Kidney epithelial cell (primary cell): ENCODE data around the gene CELA2B. TPM values are rescaled to one million over a fixed set of nuclear protein-coding genes. Genes with fewer than 3 reads are reported as not detected.
"Not testable (repeated sequence)": the region's sequence is repeated elsewhere in the genome, so short reads cannot be mapped to it uniquely, and the experiment has no call there.

Experiments
- DNase-seq: peaks from one replicate; pipeline ENCODE4 v3.0.0-alpha.2; 2010; ENCODE audit warnings: low read depth
- H3K27me3 ChIP-seq: 2 replicates; pipeline ENCODE4 v1.6.0; 2011; ENCODE audit warnings: low read length; ENCODE audit not compliant: control insufficient read depth, insufficient read depth
- H3K36me3 ChIP-seq: 2 replicates; pipeline ENCODE4 v1.5.1; 2011; ENCODE audit warnings: low read length; ENCODE audit not compliant: control insufficient read depth, insufficient read depth
- H3K4me3 ChIP-seq: 2 replicates; pipeline ENCODE4 v1.5.1; 2011; ENCODE audit warnings: low read depth, mild to moderate bottlenecking, control low read depth, low read length
- CTCF ChIP-seq: IDR thresholded peaks from 2 replicates; pipeline ENCODE4 v1.5.1; 2011; ENCODE audit warnings: mild to moderate bottlenecking, moderate library complexity, low read length, control low read depth, inconsistent platforms; ENCODE audit not compliant: insufficient read depth, poor library complexity, severe bottlenecking
- total RNA-seq: library from RNA; depleted of rRNA; stranded (reverse); fragments of >200 nt; gene quantifications from 2 replicates; pipeline ENCODE4 v1.2.3, GENCODE V29; 2015

CELA2B gene
- total RNA-seq, 1 donor from 2014 or later, result not detected

- Histone ChIP-seq H3K4me3 (no peak overlapping the region), H3K27me3 (no peaks in the 10 kb centered on the region), H3K36me3 (no peaks in the 10 kb centered on the region)
- no peak for TF ChIP-seq CTCF
- DNase-seq, result no peak
Observed at GRCh38 chr1:15485636-15486035, 9.7 kb downstream of the CELA2B start.

DNA sequence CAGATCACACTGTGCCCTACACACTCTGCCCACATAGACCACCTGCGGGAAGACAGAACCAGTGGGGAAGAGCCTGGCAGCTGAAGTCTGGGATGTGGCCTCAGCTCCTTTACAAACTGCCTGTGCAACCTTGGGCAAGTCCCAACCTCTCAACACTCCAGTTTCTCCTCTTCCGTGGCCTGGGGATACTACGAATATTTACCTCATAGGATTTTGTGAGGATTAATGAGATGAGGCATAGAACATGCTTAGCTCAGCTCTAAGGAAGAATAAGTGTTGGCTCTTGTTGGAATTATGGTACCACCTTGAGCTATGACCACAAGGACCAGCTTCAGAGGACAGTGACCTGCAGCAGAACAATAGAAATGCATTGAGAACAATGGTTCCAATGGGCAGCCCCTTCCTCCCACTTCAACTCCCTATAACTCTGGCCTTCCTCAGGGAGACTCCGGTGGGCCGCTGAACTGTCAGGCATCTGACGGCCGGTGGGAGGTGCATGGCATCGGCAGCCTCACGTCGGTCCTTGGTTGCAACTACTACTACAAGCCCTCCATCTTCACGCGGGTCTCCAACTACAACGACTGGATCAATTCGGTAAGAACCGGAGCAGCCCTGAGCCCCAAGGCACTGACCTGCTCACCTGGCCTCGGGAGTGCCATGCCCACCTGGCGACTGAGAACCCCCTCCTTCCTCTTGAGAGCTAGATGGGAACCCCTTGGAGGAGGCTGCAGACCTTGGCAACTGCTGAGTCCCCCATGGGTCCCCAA lies 11.1 kb downstream of the CELA2B start:
- not testable (repeated sequence) for DNase-seq, H3K36me3 ChIP-seq

GRCh38 chr1:15488371-15488770 lies 12.5 kb downstream of the CELA2B start:
- DNase-seq, result no peak
- no peaks in the 10 kb centered on the region for H3K27me3 ChIP-seq
- H3K36me3 ChIP-seq, result no peaks in the 10 kb centered on the region
- TF ChIP-seq CTCF, result no peak
- no peak overlapping the region for H3K4me3 ChIP-seq

More for the DNA sequence above, 11.1 kb downstream of the CELA2B start:
- not testable (repeated sequence) for H3K27me3 ChIP-seq, H3K4me3 ChIP-seq

- TF ChIP-seq CTCF, result no peak
- no peak for DNase-seq
Observed at GRCh38 chr1:15489052-15489736, 13.3 kb downstream of the CELA2B start.

DNA sequence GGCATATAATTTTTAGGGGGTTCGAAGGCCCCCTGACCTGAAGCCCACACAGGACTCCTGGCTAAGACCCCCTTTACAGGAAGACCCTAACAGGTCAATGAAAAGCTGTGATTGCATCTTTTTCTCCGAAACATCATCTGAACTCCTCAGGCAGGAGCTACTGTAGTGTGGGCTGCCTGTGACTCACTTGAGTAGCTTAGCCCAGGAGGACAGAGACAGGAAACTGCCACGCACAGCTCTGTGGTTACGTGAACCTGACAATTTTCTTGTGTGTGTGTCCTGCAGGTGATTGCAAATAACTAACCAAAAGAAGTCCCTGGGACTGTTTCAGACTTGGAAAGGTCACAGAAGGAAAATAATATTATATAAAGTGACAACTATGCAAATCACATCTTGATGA lies 15.1 kb downstream of the CELA2B start:
- H3K36me3 ChIP-seq, H3K27me3 ChIP-seq, DNase-seq, H3K4me3 ChIP-seq: not testable (repeated sequence)

More at GRCh38 chr1:15489052-15489736, 13.3 kb downstream of the CELA2B start:
- Histone ChIP-seq H3K36me3 (no peaks in the 10 kb centered on the region), H3K4me3 (no peak overlapping the region), H3K27me3 (no peaks in the 10 kb centered on the region)

DNA sequence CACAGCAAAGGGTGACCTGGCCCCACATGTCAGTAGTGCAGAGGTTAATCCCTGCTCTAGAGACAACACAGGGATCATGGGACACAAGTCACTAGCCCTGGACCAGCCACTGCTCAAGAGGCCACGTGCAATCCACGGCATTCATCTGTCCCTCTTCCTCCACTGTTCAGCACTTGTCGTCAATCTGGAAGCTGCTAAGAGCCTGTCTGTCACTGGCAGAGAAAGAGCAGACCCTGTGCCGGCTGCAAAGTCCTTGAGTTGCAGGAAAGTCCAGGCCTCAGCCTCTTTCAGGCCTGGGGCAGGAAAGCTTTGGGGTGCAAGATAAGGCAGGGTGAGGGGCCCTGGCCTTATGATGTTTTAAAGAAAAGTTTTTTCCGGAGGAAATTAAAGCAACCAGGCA lies 16.7 kb downstream of the CELA2B start:
- H3K4me3 ChIP-seq, result no peak overlapping the region
- DNase-seq, result no peak
- no peaks in the 10 kb centered on the region for H3K36me3 ChIP-seq
- H3K27me3 ChIP-seq, result no peaks in the 10 kb centered on the region
- TF ChIP-seq CTCF, result no peak
